GM10248 (cell line): ENCODE results near the gene ZNF606.

Source experiments
- CTCF ChIA-PET: fragments of 300-600 bp; sonication (Branson Sonifier 250); formaldehyde crosslinking; extraction: SDS; loops from one replicate; lab custom pipeline; 2021; ENCODE audit warnings: antibody characterized with exemption; lab: Yijun Ruan, JAX
- POLR2A ChIA-PET: fragments of 350-650 bp; sonication (Branson Sonifier 250); formaldehyde crosslinking; extraction: SDS; loops from one replicate; lab custom pipeline; 2020; ENCODE audit warnings: antibody characterized with exemption; lab: Yijun Ruan, JAX
- DNase-seq: peaks from one replicate; pipeline ENCODE4 v3.0.0; 2012; ENCODE audit errors: extremely low spot score
- TF ChIP-seq, protein P1 (sequence below): IDR thresholded peaks from 2 replicates; pipeline ENCODE4 v1.5.1; 2012; ENCODE audit warnings: mild to moderate bottlenecking, low read depth; ENCODE audit errors: extremely low read depth, missing control alignments, control extremely low read depth

Gene ZNF606

GRCh38 chr19:57961785-57962184, 40.8 kb downstream of the ZNF606 start:
- CTCF ChIA-PET, result interaction anchor here (1.1 kb wide), 1 partner anchor 9 kb away, joined by 3 read pairs; no protein-coding TSS in a partner anchor
- DNase-seq, result no peak
- TF ChIP-seq, protein P1, sequence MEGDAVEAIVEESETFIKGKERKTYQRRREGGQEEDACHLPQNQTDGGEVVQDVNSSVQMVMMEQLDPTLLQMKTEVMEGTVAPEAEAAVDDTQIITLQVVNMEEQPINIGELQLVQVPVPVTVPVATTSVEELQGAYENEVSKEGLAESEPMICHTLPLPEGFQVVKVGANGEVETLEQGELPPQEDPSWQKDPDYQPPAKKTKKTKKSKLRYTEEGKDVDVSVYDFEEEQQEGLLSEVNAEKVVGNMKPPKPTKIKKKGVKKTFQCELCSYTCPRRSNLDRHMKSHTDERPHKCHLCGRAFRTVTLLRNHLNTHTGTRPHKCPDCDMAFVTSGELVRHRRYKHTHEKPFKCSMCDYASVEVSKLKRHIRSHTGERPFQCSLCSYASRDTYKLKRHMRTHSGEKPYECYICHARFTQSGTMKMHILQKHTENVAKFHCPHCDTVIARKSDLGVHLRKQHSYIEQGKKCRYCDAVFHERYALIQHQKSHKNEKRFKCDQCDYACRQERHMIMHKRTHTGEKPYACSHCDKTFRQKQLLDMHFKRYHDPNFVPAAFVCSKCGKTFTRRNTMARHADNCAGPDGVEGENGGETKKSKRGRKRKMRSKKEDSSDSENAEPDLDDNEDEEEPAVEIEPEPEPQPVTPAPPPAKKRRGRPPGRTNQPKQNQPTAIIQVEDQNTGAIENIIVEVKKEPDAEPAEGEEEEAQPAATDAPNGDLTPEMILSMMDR, result no peak
- POLR2A ChIA-PET, result no interaction called here

- DNase-seq, result no peak
- CTCF ChIA-PET, result no interaction called here
Measured at GRCh38 chr19:57954996-57955395, 47.6 kb downstream of the ZNF606 start.

DNA sequence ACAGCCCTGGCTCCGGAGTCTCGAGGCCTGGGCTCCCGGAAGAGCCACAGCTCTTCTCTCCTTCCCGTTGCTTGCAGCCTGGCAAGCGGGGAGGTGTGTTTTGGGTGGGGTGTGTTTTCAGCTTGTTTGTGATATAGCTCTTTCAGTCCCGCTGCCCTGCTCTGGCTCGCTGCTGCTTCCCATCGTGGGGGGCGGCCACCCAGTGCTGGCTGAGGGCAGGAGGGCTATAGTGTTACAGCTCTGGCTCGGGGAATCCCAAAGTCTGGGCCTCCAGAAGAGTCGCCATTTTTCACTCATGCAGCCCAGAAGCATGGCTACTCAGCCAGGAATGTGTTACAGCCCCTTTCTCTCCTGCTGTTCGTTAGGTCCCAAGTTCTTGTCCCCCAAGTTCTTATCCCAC, 52.9 kb downstream of the ZNF606 start:
- ChIA-PET POLR2A (interaction anchor here (0.6 kb wide), 1 partner anchor 138 kb away, joined by 4 read pairs; no protein-coding TSS in a partner anchor), CTCF (no interaction called here)
- TF ChIP-seq, protein P1, result no peak
- no peak for DNase-seq

More at GRCh38 chr19:57954996-57955395, 47.6 kb downstream of the ZNF606 start:
- TF ChIP-seq, protein P1, result no peak
- POLR2A ChIA-PET, result no interaction called here

DNA sequence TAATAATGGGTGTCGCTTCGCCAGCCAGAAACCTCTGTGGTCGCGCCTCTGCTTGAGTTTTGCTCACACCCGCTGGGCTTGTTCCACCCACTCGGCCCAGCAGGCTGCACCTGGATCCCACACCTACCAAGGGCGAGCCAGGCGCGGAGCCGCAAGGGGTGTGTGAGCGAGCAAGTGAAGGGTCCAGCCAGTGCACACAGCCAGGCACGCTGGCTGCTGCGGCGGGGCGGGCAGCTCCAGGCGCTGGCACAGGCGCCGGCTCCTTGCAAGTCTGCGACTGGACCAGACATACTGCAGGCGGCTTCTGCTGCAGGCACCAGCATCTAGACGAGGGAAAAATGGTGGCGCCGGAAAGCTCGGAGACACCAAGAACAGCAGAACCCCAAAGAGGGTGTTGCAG, 53.3 kb downstream of the ZNF606 start:
- ChIA-PET POLR2A (no interaction called here), CTCF (no interaction called here)
- DNase-seq, result no peak
- TF ChIP-seq, protein P1, result no peak

DNA sequence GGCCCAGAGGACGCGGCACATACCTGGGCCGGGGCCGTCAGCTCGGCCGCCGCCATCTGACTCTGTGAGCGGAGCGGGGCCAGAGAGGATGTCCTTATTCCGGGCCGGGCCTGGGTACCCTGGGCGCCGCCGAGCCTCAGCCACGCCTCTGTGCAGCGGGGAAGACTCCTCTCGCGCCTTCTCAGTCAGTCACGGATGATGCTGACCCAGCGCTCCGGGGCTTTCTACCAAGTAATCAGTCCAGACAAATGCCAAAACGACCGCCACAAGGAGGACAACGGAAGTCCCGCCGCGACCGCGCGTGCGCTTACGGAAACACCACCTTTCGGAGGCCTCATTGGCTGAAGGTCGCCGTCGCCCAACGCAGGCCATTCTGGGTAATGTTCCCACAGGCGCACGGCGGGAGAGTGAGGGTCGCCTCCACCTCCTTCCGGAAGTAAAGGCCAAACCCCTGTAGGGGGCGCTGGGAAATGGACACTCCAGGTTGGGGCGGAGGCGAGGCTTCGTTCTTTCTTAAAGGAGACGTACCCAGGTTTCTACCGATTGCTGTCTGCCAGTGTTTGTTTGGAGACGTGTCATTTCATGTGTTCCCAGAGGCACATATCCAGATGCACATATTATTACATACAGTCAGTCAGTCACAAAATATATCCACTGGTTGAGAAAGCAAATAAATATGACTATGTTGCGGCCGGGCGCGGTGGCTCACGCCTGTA, 55.0 kb downstream of the ZNF606 start, which contains the start of gene ZNF256:
TSS of gene ZNF256 (minus strand) at position 288 of the 716 bp plus-strand sequence. CDS start at position 56, 232 bp downstream.
- TF ChIP-seq, protein P1, result peak; percentile 58
- DNase-seq, result peak; percentile 93
- ChIA-PET CTCF (interaction anchor here (1.1 kb wide), 1 partner anchor 24 kb away, joined by 3 read pairs; no protein-coding TSS in a partner anchor), POLR2A (no interaction called here)

GRCh38 chr19:57947088-57947418, 55.6 kb downstream of the ZNF606 start:
- POLR2A ChIA-PET, result no interaction called here
- CTCF ChIA-PET, result no interaction called here
- TF ChIP-seq, protein P1, result no peak
- DNase-seq, result no peak
